IPS-11a (cell line): ENCODE results near the gene IL12A.

Experiments
- H3K4me3 ChIP-seq: one replicate; pipeline ENCODE4 v1.5.1; 2013; ENCODE audit warnings: low read depth, low read length, control low read depth

IL12A gene

GRCh38 chr3:159989973-159990846 lies 1.6 kb downstream of the IL12A start:
- no peak overlapping the region for H3K4me3 ChIP-seq

DNA sequence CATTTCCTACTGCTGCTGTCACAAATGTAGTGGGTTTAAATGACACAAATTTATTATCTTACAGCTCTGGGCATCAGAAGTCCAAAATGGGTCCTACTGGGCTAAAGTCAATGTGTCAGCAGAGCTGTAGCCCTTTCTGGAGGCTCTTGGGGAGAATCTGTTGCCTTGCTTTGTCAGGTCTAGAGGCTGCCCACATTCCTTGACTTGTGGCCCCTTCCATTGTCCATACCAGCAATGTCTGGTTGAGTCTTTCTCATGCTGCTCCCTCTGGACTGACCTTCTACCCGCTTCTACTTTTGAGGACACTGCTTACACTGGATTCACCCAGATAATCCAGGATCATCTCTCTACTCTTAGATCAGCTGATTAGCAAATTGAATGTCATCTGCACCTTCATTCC lies 3.0 kb downstream of the IL12A start:
- no peak overlapping the region for H3K4me3 ChIP-seq

DNA sequence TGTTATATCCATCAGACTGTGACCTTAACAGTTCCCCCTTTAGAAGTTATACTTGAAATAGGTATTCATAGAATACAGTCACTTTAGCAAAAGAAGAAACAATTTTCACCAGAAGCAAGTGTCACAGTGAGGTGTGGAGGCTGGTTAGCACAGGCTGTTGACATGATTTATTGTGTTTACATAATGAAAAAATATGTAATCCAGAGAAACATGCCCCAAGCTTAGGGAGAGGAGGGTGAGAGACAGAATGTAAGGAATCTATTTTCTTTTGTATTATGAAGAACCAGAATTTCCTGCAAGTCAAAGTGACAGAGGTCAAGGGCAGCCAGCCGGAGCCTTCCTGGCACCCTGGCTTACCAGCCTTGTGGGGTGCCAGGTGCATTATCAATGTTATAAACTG lies 4.0 kb downstream of the IL12A start:
- H3K4me3 ChIP-seq = no peak overlapping the region

- H3K4me3 ChIP-seq = no peak overlapping the region
Observed at GRCh38 chr3:159994182-159994581, 5.5 kb downstream of the IL12A start.

DNA sequence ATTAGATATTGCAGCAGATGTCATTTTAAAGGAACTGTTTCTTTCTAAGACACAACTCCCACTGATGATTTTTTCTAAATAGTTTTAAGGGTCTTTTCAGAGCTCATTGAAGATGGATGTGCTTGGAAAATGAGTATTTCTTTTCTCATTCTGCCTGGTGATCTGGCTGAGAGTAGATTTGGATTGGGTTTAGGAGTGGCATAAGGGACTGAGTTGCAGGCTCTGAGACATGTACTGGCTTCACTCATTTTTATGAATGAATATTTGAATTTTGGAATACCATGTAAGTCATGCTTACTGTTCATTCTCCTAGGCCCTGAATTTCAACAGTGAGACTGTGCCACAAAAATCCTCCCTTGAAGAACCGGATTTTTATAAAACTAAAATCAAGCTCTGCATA lies 6.5 kb downstream of the IL12A start:
- H3K4me3 ChIP-seq = no peak overlapping the region

DNA sequence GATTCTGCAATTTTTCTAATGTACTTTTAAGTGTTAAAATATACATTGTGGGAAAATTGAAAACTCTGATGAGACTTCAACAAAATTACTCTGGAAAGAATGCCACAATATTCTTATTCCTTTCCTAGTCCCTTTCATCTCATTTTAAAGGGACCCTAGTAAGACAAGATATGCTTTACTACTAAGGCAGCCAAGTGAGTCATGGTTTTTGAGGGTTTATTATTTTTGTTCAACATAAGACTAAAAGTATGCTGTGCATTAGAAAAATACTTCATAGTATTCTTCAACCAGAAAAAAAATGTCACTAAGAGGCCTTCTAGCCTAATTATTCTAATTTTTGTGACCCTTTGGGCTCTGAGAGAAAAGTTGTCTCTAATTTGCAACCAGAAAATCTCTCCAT lies 7.4 kb downstream of the IL12A start:
- no peak overlapping the region for H3K4me3 ChIP-seq

DNA sequence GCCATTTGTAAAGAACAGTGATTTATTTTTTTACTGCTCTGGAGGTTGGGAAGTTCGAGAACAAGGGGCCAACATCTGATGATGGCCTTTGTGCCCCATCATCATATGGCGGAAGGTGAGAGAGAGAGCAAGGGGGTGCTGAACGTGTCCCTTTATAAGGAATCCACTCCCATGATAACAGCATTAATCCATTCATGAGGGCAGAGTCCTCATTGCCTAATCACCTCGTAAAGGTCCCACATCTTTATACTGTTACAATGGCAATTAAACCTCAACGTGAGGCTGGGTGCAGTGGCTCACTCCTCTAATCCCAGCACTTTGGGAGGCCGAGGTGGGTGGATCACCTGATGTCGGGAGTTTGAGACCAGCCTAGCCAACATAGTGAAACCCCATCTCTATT lies 8.3 kb downstream of the IL12A start:
- no peak overlapping the region for H3K4me3 ChIP-seq

GRCh38 chr3:160001148-160001760 lies 12.6 kb downstream of the IL12A start:
- H3K4me3 ChIP-seq = no peak overlapping the region

DNA sequence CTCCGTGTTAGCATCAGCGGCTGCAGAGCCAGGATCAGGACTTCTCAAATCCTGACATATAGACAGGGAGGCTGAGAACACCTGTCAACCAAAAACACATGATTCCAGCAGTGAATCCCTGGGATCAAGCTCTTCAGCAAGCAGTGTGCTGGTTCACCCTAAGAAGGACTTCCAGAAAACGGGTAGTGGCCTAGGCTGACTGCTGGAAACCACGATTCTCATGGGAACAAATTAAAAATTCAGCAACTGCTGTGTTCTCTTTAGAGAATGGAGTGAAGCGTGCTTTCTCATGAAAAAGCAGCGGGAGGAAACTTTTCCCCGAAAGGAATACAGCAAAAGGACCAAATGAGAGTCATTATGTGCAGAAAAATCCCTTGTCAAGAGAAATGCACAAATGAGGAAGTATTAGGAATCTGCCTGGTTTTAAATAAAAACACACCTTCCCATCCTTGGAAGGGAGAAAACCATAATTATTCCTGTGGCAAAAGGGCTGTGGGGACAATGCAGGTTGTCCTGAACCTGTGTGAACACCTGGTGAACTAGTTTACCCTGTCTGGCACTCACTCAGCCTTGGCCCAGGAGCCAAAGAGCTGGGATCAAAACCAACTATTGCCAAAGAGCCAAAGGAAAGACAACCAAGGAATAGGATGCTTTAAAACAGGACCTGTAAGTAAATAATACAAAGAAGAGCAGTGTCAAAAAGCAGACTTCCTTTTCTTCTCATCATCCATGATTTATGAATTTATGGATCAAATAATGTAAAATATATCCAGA lies 13.4 kb downstream of the IL12A start:
- no peak overlapping the region for H3K4me3 ChIP-seq

DNA sequence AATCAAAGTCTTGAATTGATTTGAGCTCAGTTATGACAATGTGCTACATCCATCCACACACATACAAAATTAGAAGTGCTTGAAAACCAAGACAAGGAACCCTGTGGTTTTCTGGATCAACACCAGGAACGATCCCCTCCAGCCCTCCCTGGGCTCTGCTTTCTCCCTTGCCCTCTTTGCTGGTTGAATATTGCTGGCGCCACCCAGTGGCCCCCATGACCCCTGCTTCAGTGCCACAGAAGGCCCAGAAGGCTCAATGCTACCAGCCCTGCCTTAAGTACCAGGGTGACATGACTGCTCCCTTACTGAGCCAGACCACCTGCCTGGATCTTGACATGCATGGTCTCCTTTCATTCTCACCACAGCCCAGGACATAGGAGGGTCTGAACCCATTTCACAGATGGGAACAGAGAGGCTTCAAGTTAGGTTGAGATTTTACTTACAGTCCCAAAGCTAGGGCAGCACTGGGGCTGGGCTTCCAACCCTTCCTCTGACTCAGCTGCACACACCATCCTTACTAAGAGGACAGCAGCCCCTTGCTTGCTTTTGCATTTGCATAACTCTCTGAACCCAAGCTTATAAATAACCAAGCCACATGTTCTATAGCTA lies 15.0 kb downstream of the IL12A start:
- H3K4me3 ChIP-seq = no peak overlapping the region

GRCh38 chr3:160005004-160005403 lies 16.4 kb downstream of the IL12A start:
- H3K4me3 ChIP-seq = no peak overlapping the region

DNA sequence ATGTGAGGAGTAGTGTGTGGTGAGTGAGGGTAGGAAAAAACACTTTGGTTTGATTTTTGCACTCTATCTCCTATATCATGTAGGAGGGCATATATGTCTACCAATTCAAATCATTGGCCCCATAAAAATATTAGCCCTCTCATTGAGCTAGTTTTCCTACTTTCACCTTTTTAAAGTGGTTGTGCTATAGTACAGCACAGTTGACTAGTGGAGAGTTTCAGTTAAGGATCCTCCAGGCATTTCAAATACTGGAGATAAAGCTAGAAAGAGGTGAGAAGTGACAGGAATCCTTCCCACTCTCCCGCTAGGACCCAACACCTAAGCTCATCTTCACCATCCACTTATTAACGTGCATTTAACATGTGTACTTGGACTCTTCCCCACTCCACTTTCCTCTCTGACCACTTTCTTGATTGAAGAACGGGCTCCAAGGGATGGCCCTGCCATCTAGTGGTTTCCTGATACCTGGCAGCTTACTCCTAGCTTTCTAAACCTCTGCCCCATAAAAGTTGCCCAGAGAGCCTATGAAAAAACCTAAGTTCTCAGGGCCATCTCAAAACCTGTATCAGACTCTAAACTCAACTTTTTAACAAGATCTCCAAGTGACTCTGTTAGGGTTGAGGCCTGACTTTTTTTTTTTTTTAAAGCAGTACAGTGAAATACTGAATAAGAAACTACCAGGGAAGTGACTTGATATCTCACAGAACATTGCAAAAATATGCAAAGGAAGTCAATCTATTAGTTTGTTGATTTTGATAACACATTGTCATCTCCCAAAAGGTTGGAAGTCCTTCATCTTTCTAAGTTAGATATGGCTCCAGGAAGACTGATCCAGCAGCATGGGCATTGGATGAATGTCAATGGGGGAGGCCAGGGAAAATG lies 17.9 kb downstream of the IL12A start:
- H3K4me3 ChIP-seq = no peak overlapping the region

GRCh38 chr3:160008961-160009360 lies 20.3 kb downstream of the IL12A start:
- H3K4me3 ChIP-seq = no peak overlapping the region

DNA sequence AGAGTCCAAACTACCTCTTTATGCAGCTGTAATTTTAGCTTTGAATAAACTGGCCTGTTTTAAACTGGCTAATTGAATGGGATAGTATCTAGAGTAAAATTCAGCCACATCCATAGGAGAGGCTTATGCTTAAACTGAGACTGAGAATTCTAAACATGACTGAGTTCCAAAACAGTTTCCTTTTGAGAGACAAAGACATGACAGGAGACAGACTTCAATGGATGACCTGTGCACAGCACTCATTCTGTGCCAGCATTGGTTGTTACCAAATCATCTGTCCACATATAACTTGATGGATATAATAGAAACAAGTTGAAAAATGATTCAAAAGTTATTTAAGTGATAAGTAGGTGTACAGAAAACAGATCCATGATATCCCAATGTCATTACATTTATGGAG lies 20.9 kb downstream of the IL12A start:
- no peak overlapping the region for H3K4me3 ChIP-seq

- H3K4me3 ChIP-seq = no peak overlapping the region
Observed at GRCh38 chr3:160010578-160010977, 21.9 kb downstream of the IL12A start.

DNA sequence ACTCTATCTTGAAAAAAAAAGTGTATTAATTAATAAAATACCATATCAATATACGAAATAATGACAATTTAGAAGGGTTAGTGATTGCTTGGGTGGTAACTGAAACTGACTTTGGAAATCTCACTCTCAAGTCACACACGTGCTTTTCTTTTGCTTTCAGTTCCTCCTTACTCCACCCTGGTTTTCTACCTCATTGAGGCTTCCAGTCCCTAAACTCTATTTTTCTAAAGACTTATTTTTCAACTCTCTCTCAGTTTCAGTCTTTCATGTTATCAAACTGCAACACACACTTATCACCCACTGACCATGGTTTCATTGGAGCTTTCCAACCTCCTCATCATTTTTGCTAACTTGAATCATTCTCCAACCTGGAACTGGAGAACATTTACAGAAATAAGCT lies 23.5 kb downstream of the IL12A start:
- H3K4me3 ChIP-seq = no peak overlapping the region

DNA sequence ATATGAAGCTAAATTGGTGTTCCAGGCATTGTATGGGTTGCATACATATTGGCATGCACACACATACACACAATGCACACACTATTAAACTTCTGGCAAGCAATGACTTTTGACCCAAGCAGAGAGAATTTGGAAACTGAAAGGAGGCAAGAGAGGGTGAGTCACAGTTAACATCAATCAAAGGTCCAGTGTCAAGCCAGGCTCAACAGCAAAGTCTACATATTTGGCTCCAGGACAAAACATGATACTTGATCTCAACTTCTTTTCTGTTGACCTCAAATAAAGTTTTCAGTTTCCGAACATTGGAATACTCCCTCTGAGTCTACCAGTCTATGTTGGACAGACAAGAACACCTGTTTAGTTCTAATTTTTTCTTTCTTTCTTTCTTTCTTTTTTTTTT lies 28.3 kb downstream of the IL12A start:
- H3K4me3 ChIP-seq = no peak overlapping the region

- no peak overlapping the region for H3K4me3 ChIP-seq
Observed at GRCh38 chr3:160018959-160019358, 30.3 kb downstream of the IL12A start.

GRCh38 chr3:160020057-160020711 lies 31.5 kb downstream of the IL12A start:
- no peak overlapping the region for H3K4me3 ChIP-seq

GRCh38 chr3:160022068-160022467 lies 33.4 kb downstream of the IL12A start:
- H3K4me3 ChIP-seq = no peak overlapping the region
